DMS114 treated with DMSO at 0.1 percent for 48 hours (cell line): Measurements from ENCODE around the gene BTBD9.

ENCODE experiments used
- DNase-seq: peaks from one replicate; lab custom pipeline; 2025; ENCODE audit not compliant: unreplicated experiment; lab: John Stamatoyannopoulos, UW

The BTBD9 gene

DNA sequence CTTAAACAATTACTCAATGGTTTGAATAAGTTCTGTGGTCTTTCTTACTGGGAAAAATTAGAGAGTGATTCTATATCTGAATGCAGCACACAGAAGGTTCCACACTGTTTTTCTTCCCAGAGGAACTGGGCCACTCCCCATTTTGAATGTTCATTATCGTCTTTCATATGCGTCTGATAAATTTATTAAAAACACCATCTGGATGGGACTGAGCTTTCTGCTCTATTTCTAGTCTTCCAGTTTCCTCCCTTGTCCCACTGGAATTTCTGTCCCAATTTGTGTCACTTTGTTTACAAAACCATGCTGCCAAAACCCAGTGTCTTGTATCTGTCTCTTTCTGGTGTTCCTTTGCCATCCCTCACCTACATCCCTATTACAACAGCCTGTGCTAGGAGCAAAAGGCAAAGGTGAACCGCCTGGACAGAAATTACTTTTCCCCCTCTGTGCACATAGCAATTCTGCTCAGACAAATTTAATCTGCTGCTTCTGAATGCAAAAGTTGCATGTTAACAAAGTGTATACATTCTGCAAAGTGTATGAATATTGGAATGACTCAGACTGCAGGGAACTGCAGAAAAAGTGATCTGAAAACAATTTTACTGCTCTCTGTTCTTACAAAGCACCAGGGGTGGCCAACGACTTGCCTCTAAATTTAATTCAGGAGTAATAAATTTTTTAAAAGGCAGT is 333.6 kb downstream of the BTBD9 start:
- no peak for DNase-seq

DNA sequence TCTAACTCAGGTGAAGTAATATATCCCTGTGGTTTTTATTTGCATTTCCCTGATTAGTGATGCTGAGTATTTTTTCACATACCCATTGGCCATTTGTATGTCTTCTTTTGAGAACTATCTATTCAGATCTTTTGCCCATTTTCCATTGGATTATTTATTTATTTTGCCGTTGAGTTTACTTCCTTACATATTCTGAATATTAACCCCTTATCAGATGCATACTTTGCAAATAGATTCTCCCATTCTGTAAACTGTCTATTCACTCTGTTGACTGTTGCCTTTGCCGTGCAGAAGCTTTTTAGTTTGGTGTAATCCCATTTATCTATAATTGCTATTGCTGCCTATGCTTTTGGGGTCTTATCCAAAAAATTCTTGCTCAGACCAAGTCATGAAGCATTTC is 336.9 kb downstream of the BTBD9 start:
- no peak for DNase-seq

DNA sequence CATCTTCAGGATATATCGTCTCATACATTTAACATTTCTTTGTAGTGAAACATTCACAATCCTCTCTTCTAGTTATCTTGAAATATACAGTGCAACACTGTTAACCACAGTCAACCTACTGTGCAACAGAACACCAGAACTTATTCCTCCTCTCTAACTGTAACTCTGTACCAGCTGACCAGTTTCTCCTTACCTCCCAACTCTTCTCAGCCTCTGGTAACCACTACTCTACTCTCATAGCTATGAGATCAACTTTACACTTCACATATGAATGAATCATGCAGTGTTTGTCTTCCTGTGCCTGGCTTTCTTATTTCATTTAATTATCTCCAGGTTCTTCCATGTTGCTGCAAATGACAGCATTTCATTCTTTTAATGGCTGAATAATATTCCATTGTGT is 337.6 kb downstream of the BTBD9 start:
- DNase-seq: no peak

DNA sequence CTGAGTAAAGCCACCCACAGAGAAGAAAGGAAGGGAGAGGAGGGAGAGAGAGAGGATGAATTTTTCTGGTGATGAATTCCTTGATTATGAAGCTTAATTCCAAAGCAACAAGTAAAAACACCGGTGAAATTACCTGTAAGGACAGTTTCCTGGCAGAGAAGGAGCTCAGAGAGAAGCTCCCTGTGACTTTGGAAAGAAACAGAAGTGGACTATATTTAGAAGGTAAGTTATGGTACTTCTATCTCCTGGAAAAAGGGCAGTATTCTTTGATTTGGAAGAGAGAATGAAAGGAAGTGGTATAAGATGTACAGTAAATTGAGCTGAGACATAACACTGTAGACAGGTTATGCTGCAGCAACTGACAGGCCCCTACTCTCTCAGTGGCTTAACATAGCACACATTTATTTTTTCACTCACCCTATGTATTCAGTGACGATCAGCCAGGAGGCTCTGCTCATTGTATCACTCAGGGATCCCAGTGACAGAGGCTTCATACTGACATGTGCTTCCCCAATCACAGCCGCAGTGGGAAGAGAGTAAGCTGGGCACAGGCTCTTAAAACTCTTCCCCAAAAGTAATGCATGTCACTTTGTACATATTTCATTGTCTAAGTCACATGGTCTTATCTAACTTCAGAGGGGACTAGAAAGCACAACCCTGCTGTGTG is 349.5 kb downstream of the BTBD9 start:
- DNase-seq: no peak

GRCh38 chr6:38287487-38287886 is 352.2 kb downstream of the BTBD9 start:
- DNase-seq: no peak

DNA sequence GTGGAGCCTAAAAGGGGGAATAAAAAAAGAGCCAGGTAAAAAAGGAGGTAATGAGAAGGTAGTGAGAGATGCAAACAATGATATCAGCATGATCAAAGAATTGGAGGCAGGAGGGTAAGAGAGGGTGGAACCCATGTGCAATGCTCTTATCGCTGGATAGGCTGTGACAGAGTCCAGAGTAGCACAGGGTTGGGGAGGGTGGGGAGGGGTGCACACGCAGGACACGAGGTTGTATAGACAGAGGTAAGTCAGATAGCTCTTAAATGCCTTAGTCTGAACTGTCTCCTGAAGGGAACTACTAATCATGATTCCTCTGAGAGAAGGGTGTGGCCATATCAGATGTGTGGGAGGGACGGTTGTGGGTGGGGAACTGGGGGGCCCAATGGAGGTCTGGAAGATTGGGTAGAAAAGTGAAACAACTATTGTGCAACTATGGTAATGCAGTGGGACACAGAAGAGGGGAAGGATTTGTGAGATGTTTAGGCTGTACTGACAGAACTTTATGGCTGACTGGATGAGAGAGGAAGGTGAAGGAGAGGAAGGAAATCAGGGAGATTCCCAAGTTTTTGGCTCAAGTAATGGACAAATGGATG is 354.8 kb downstream of the BTBD9 start:
- DNase-seq: no peak

DNA sequence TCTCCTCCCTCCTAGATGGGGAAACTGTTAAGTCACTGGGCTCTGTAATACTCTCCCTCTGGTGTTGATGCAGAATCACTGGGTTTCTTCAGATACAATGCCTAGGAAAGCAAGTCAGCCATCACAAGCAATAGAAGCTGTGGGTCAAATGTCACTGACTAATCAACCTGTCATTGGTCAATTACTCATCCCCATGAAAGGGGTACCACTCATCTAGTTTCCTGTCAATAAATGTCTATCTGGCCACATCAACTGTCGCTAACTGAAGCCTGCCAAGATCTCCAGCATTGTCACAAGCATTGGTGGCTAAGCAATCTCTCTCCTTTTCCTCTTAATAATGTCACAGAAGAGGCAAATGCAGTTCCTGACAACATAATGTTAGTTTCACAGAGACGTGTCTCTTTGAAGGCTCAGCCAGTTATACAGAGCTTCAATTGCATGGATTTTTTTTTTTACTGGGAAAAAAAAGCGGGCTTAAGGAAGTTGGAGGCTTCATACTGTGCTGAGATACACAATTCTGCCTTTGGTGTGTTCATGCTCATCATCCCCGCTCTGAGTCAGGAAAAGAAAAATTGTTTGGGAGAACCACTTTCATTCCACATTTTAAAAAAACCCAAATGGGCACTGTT is 355.9 kb downstream of the BTBD9 start:
- DNase-seq: no peak

- no peak for DNase-seq
These were observed 356.8 kb downstream of the BTBD9 start for GRCh38 chr6:38282911-38283310.

DNA sequence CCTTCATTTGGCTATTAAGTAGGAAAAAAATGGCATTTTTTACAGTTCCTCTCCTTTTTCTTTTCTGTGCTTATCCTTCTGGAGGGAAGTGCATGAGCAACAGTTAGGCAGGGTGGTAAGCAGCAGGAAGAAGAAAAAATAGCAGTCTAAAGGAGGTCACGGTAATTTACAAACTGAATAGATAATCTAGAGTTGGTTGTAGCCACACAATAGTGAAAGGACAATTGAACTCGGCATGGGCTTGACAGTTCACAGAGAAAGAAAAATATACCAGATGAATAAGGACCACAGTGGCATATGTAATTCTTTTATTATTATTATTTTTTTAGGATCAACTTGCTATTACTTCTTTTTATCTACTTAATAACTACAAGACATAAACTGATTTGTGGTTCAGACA is 358.6 kb downstream of the BTBD9 start:
- DNase-seq: no peak

GRCh38 chr6:38279963-38280588 is 359.7 kb downstream of the BTBD9 start:
- DNase-seq: no peak

DNA sequence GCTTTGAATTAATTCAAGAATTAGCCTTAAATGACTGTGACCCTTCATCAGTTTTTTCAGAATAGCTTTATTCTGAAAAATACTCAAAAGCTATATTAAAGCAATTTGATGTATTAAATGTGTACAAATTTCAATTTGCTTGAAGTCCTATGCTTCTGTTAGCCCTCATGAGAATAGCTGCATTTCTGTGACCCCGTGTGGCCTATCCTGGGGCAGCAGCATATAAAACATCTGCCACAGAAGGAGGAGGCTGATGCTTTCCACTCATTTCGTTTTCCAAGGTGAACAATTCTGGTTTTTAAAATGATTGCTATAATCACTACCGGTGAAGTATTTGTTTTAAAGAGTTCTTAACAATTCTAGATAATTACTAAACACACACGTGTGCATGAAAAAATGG is 360.3 kb downstream of the BTBD9 start:
- DNase-seq: no peak

DNA sequence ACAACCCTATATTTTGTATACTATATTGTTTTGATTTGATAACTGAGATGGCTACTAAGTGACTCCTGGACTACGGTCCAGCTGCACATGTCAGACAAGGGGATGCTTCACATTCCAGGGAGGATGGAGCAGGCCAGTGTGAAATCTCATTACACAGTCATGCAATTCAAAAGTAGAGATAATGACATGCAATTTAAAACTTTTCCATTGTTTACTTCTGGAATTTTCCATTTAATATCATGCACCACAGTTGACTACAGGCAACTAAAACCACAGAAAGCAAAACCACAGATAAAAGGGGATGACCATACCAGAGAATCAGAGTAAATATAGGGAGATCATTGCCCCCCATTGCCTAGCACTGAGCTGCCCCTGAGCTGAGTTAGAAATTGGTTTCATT is 366.4 kb downstream of the BTBD9 start:
- no peak for DNase-seq

- DNase-seq: no peak
These were observed 367.5 kb downstream of the BTBD9 start for GRCh38 chr6:38272222-38272621.

- no peak for DNase-seq
These were observed 368.6 kb downstream of the BTBD9 start for GRCh38 chr6:38271081-38271480.

GRCh38 chr6:38270367-38270766 is 369.4 kb downstream of the BTBD9 start:
- no peak for DNase-seq

- DNase-seq: no peak
These were observed 370.1 kb downstream of the BTBD9 start for GRCh38 chr6:38269461-38270172.

DNA sequence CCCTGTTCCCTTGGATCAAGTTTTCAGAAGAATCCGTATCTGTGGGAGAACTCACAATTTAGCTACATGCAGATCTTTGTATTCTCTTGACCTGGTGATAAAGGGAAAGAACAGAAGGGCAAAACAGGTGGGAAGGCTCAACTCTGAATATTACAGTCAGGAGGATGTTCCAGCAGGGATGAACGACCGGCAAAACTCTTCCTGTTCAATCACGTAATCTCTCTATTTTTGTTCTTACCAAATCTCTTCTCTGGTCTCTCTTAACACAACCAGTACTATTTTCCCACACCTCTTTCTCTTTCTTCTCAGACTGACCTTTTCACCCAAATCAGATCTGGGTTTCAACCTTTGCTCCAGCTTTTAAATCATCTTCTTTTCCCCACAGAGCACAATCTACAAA is 371.4 kb downstream of the BTBD9 start:
- DNase-seq: no peak

- no peak for DNase-seq
These were observed 372.8 kb downstream of the BTBD9 start for GRCh38 chr6:38266921-38267354.

DNA sequence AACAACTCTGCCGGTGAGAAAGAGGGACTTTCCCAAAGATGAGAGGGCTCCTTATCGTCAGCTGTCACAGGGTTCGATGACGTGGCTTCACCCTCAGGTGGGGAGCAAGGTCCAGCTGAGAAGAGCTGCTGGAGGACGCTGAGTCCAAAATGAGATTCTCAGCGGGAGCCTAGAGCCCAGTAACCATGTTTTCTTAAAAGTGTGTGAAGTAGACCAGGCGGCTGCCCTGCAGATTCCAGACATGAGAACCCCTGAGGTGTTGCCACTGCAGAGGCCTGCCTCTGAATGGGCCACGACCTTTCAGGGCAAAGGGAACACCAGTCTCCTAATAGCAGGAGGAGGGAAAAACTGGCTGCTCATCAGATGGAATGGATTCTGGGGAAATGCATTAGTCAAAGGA is 375.1 kb downstream of the BTBD9 start:
- no peak for DNase-seq

DNA sequence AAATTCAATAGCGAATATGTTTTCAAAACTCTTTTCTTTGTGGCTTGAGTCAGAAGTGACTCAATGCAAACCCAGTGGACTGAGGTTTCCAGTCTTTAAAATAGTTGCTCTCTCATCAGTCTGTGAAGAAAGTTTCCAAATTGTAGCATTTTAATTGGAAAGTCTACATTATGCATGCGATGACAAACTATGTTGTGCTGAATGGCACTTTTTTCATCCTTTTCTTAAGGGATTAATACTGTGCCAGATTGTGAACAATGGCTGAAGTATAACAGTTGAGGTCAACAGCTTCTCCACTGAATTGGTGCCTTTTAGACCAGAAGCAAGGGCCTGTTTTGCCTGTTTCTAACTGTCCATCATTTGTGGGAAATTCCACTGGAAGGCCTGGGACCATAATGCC is 377.1 kb downstream of the BTBD9 start:
- DNase-seq: no peak

- no peak for DNase-seq
These were observed 377.7 kb downstream of the BTBD9 start for GRCh38 chr6:38262026-38262425.
